IPS-18a (cell line): ENCODE measurements around the gene ZNF101.
"Not testable (repeated sequence)": the region's sequence is repeated elsewhere in the genome, so short reads cannot be mapped to it uniquely, and the experiment has no call there.

Source experiments
- H3K27ac ChIP-seq: one replicate; pipeline ENCODE4 v1.5.1; 2013; ENCODE audit warnings: low read length
- H3K27me3 ChIP-seq: one replicate; pipeline ENCODE4 v1.6.1; 2013; ENCODE audit warnings: mild to moderate bottlenecking, low read length; ENCODE audit not compliant: control insufficient read depth, insufficient read depth
- H3K36me3 ChIP-seq: one replicate; pipeline ENCODE4 v1.6.1; 2013; ENCODE audit warnings: low read depth, low read length; ENCODE audit not compliant: control insufficient read depth
- H3K4me1 ChIP-seq: one replicate; pipeline ENCODE4 v1.6.1; 2013; ENCODE audit warnings: low read depth, low read length; ENCODE audit not compliant: control insufficient read depth
- H3K4me3 ChIP-seq: one replicate; pipeline ENCODE4 v1.5.1; 2013; ENCODE audit warnings: low read length
- H3K9ac ChIP-seq: one replicate; pipeline ENCODE4 v1.6.1; 2013; ENCODE audit warnings: mild to moderate bottlenecking, low read length, moderate library complexity
- H3K9me3 ChIP-seq: one replicate; pipeline ENCODE4 v1.6.1; 2013; ENCODE audit warnings: low read depth, low read length; ENCODE audit not compliant: control insufficient read depth

The ZNF101 gene

DNA sequence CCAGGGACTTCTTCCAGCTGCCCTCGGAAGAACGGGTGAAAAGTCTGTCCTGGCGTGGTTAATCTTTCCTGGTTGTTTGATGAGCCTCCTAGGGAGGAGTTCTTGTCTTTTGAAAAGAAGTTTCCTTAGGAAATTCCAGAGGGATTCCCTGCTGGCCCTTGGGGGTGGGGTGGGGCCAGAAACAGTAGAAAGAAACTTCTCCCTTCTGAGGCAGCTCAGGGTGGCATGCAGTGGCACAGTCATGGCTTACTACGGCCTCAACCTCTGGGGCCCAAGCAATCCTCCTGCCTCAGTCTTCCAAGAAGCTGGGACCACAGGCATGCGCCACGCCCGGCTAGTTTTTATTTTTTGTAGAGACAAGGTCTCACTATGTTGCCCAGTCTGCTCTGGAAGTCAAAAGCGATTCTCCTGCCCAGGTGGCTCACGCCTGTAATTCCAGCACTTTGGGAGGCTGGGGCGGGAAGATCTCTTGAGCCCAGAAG is 1.5 kb downstream of the ZNF101 start:
- Histone ChIP-seq H3K9me3 (no peaks in the 10 kb centered on the region), H3K27ac (no peak overlapping the region)

DNA sequence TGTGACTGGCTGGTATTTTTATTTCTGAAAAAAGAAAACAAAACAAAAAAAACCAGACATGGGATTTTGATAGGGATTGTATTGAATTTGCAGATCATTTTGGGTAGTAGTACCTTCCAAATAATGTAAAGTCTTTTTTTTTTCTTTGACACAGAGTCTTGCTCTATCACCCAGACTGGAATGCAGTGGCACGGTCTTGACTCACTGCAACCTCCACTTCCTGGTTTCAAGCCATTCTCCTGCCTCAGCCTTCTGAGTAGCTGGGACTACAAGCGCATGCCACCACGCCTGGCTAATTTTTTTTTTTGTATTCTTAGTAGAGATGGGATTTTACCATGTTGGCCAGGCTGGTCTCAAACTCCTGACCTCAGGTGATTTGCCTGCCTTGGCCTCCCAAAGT is 4.2 kb downstream of the ZNF101 start:
- Histone ChIP-seq H3K9ac (no peak overlapping the region), H3K4me1 (peaks cover 9% of the 10 kb centered on the region), H3K27me3 (no peaks in the 10 kb centered on the region), H3K27ac (no peak overlapping the region), H3K4me3 (no peak overlapping the region), H3K36me3 (peaks cover 12% of the 10 kb centered on the region), H3K9me3 (no peaks in the 10 kb centered on the region)

More for the DNA sequence above, 1.5 kb downstream of the ZNF101 start:
- peak overlapping the region; percentile 81 for H3K9ac ChIP-seq
- H3K4me3 ChIP-seq = peak overlapping the region; percentile 83
- peaks cover 9% of the 10 kb centered on the region for H3K4me1 ChIP-seq
- H3K36me3 ChIP-seq = no peaks in the 10 kb centered on the region
- H3K27me3 ChIP-seq = no peaks in the 10 kb centered on the region

DNA sequence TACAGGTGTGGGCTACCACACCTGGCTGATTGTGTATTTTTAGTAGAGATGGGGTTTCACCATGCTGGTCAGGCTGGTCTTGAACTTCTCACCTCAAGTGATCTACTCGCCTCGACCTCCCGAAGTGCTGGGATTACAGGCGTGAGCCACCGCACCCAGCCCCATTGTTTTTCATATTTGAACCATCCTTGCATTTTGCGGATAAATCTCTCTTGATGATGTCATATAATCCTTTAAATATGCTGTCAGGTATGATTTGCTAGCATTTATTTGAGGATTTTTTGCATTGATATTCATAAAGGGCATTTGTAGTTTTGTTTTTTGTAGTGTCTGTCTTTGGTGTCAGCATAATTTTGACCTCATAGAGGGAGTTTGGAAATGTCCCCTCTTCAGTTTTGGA is 5.7 kb downstream of the ZNF101 start:
- Histone ChIP-seq H3K9ac (no peak overlapping the region), H3K9me3 (no peaks in the 10 kb centered on the region), H3K4me1 (peaks cover 4% of the 10 kb centered on the region), H3K27me3 (no peaks in the 10 kb centered on the region), H3K27ac (no peak overlapping the region), H3K36me3 (peaks cover 23% of the 10 kb centered on the region), H3K4me3 (no peak overlapping the region)

DNA sequence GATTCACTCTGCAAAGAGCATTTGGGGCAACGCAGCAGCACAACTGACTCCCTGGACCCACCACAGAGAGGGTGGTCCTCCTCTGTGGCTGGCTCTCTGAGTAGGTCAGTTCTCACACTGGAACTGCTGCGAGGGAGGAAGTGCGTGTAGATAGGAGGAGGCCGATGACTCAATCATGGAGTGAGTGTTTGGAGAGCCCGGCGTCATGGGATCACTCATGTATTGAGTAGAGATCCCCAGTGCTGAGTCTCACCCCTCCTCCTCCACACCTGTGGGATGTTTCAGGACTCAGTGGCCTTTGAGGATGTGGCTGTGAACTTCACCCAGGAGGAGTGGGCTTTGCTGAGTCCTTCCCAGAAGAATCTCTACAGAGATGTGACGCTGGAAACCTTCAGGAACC is 8.9 kb downstream of the ZNF101 start:
- Histone ChIP-seq H3K27ac (no peak overlapping the region), H3K9ac (no peak overlapping the region), H3K4me3 (no peak overlapping the region), H3K27me3 (no peaks in the 10 kb centered on the region), H3K9me3 (no peaks in the 10 kb centered on the region), H3K36me3 (peaks cover 40% of the 10 kb centered on the region), H3K4me1 (no peaks in the 10 kb centered on the region)

DNA sequence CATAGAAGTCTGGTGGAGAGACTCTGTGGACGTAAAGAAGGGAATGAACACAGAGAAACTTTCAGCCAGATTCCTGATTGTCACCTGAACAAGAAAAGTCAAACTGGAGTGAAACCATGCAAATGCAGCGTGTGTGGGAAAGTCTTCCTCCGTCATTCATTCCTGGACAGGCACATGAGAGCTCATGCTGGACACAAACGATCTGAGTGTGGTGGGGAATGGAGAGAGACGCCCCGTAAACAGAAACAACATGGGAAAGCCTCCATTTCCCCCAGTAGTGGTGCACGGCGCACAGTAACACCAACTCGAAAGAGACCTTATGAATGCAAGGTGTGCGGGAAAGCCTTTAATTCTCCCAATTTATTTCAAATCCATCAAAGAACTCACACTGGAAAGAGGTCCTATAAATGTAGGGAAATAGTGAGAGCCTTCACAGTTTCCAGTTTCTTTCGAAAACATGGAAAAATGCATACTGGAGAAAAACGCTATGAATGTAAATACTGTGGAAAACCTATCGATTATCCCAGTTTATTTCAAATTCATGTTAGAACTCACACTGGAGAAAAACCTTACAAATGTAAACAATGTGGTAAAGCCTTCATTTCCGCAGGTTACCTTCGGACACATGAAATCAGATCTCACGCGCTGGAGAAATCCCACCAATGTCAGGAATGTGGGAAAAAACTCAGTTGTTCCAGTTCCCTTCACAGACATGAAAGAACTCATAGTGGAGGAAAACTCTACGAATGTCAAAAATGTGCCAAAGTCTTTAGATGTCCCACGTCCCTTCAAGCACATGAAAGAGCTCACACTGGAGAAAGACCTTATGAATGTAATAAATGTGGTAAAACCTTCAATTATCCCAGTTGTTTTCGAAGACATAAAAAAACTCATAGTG is 10.8 kb downstream of the ZNF101 start:
- Histone ChIP-seq H3K4me3 (no peak overlapping the region), H3K27me3 (no peaks in the 10 kb centered on the region), H3K9ac (no peak overlapping the region), H3K27ac (no peak overlapping the region), H3K9me3 (no peaks in the 10 kb centered on the region), H3K4me1 (no peaks in the 10 kb centered on the region), H3K36me3 (peaks cover 40% of the 10 kb centered on the region)

DNA sequence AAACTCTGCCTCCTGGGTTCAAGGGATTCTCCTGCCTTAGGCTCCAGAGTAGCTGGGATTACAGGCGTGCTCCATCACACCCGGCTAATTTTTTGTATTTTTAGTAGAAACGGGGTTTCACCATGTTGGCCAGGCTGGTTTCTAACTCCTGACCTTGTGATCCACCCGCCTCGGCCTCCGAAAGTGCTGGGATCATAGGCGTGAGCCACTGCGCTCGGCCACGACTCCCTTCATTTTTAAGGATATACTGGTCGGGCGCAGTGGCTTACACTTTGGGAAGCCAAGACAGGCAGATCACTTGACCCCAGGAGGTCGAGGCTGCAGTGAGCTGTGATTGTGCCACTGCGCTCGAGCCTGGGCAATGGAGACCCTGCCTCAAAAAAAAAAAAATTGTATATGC is 17.5 kb downstream of the ZNF101 start:
- H3K4me1 ChIP-seq, H3K27ac ChIP-seq, H3K9me3 ChIP-seq, H3K9ac ChIP-seq, H3K36me3 ChIP-seq, H3K27me3 ChIP-seq, H3K4me3 ChIP-seq: not testable (repeated sequence)

DNA sequence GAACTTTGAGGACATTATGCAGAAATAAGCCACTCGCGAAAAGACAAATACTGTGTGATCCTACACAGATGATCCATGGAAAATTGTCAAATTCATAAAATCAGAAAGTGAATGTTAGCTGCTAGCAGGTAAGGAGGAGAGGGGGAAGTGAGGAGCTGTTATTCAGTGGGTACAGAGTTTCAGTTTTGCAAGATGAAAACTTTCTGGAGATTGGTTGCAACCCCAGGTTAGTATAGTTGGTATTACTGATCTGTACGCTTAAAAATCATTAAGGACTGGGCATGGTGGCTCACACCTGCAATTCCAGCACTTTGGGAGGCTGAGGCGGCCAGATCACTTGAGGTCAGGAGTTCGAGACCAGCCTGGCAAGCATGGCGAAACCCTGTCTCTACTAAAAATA is 17.9 kb downstream of the ZNF101 start:
- H3K27ac ChIP-seq = no peak overlapping the region
- H3K4me1 ChIP-seq = no peaks in the 10 kb centered on the region
- H3K9ac ChIP-seq = no peak overlapping the region
- H3K4me3 ChIP-seq = no peak overlapping the region
- H3K36me3 ChIP-seq = no peaks in the 10 kb centered on the region
- no peaks in the 10 kb centered on the region for H3K27me3 ChIP-seq
- H3K9me3 ChIP-seq = no peaks in the 10 kb centered on the region

DNA sequence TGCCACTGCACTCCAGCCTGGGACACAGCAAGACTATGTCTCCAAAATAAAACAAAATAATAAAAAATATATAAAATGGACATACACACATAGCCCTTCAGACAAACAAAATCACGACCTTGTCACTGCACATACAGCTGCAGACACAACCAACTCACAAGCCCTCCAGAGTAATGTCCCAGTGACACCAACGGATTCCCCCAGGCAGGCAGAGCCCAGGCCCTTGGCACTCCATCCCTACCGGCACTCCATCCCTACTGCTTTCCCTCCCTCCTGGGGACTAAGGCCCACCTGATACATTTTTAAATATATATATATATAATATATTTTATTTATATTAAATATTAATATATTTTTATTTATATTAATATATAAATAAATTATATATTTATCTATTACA is 18.5 kb downstream of the ZNF101 start:
- no peaks in the 10 kb centered on the region for H3K36me3 ChIP-seq
- H3K9ac ChIP-seq = no peak overlapping the region
- H3K9me3 ChIP-seq = no peaks in the 10 kb centered on the region
- no peaks in the 10 kb centered on the region for H3K27me3 ChIP-seq
- H3K4me3 ChIP-seq = no peak overlapping the region
- no peak overlapping the region for H3K27ac ChIP-seq
- H3K4me1 ChIP-seq = no peaks in the 10 kb centered on the region

DNA sequence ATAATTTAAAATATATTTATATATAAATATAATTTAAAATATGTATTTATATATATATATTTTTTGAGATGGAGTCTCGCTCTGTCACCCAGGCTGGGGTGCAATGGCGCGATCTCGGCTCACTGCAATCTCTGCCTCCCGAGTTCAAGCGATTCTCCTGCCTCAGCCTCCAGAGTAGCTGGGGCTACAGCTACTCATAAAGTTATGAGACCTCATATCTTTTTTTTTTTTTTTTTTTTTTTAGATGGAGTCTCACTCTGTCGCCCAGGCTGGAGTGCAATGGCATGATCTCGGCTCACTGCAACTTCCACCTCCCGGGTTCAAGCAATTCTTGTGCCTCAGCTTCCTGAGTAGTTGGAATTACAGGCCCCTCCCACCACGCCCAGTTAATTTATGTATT is 20.4 kb downstream of the ZNF101 start:
- H3K36me3 ChIP-seq, H3K4me1 ChIP-seq, H3K27me3 ChIP-seq, H3K9ac ChIP-seq, H3K27ac ChIP-seq, H3K4me3 ChIP-seq, H3K9me3 ChIP-seq: not testable (repeated sequence)

DNA sequence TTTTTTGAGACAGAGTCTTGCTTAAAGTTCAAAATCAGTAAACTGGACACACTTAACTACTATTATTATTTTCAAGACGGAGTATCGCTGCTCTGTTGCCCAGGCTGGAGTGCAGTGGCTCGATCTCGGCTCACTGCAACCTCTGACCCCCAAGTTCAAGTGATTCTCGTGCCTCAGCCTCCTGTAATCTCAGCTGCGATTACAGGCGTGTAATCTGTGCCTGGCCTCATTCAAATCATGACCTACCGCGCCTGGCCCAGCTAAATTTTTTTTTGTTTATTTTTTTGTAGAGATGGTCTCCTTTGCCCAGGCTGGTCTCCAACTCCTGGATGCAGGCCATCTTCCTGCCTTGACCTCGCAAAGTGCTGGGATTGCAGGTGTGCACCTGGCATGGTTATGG is 23.0 kb downstream of the ZNF101 start:
- no peaks in the 10 kb centered on the region for H3K27me3 ChIP-seq
- no peak overlapping the region for H3K27ac ChIP-seq
- H3K4me1 ChIP-seq = no peaks in the 10 kb centered on the region
- H3K9ac ChIP-seq = no peak overlapping the region
- no peaks in the 10 kb centered on the region for H3K9me3 ChIP-seq
- no peaks in the 10 kb centered on the region for H3K36me3 ChIP-seq
- H3K4me3 ChIP-seq = no peak overlapping the region

DNA sequence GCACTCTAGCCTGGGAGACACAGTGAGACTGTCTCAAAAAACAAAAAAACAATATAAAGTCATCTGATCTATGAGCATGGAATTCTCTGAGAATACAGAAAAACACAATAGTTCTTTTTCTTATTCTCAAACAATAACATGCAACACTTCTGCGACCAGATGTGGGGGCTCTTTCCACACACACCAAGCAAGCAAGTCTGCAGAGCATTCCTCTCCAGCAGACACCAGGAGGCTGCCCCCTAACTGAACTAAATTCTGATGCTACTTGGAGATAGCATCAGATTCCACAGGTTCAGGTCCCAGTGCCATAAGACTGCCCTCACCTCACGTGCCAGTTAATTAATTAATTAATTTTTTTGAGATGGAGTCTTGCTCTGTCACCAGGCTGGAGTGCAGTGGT is 27.7 kb downstream of the ZNF101 start:
- Histone ChIP-seq H3K9ac (no peak overlapping the region), H3K9me3 (peaks cover 6% of the 10 kb centered on the region), H3K4me1 (no peaks in the 10 kb centered on the region), H3K4me3 (no peak overlapping the region), H3K36me3 (no peaks in the 10 kb centered on the region), H3K27me3 (no peaks in the 10 kb centered on the region), H3K27ac (no peak overlapping the region)

DNA sequence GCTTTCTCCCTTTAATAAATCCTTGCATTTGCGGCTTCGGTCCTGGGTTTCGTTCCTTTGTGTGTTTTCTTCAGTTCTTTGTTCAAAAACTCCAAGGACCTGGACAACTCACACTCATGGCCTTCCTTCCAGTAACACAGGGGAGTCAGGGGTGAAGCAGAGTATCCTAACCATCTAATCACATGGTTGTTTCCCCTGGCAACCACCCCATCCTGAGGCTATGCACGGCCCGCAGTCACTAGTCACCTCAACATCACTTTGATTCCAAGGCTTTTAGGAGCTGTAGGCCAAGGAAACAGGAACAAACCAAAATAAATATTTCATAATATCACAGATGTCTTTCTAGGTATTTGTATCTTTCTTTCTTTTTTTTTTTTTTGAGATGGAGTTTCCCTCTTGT is 28.9 kb downstream of the ZNF101 start:
- Histone ChIP-seq H3K36me3 (no peaks in the 10 kb centered on the region), H3K9ac (no peak overlapping the region), H3K27ac (no peak overlapping the region), H3K4me1 (no peaks in the 10 kb centered on the region), H3K4me3 (no peak overlapping the region), H3K9me3 (peaks cover 6% of the 10 kb centered on the region), H3K27me3 (no peaks in the 10 kb centered on the region)
